ENCODE results near the gene MAGEB2. TPM values are rescaled to one million over a fixed set of nuclear protein-coding genes. Genes with fewer than 3 reads are reported as not detected.

Gene MAGEB2
- polyA plus RNA-seq, 1 donor from 2014 or later: not detected

- H3K79me2 ChIP-seq (replicated peaks; ENCODE audit: insufficient read depth, low read length): no peaks in the 10 kb centered on the region
- TF ChIP-seq EZH2 (IDR thresholded peaks at IDR 0.05; ENCODE audit: borderline replicate concordance, insufficient read depth, low read length, poor library complexity, severe bottlenecking) (no peak), SMC3 (conservative IDR thresholded peaks at IDR 0.05; ENCODE audit: poor library complexity) (no peak), EP300 (conservative IDR thresholded peaks at IDR 0.05; ENCODE audit: poor library complexity, severe bottlenecking) (no peak), RAD21 (conservative IDR thresholded peaks at IDR 0.05) (no peak), REST (IDR thresholded peaks at IDR 0.05; ENCODE audit: borderline replicate concordance) (no peak)
- H3K4me2 ChIP-seq (ENCODE audit: low read length): no peak within 1 kb of the TSS
- H3K36me3 ChIP-seq (ENCODE audit: insufficient read depth, low read length): no peaks in the 10 kb centered on the region
- no peak within 1 kb of the TSS for H3K4me3 ChIP-seq (ENCODE audit: low read length)
- no peak within 1 kb of the TSS for H3K9ac ChIP-seq (ENCODE audit: low read length)
- H3K27me3 ChIP-seq (ENCODE audit: insufficient read depth, low read depth, low read length): no peaks in the 10 kb centered on the region
- no peaks in the 10 kb centered on the region for H4K20me1 ChIP-seq (ENCODE audit: insufficient read depth)
- H3K9me2 ChIP-seq (ENCODE audit: insufficient read depth, low read length): no peaks in the 10 kb centered on the region
- H2AFZ ChIP-seq (ENCODE audit: low read depth, low read length): no peak within 1 kb of the TSS
- H3K9me3 ChIP-seq (ENCODE audit: low read length): no peaks in the 10 kb centered on the region
- no peaks in the 10 kb centered on the region for H3F3A ChIP-seq (ENCODE audit: insufficient read depth, low read length, poor library complexity, severe bottlenecking)
- no peak within 1 kb of the TSS for H3K27ac ChIP-seq (ENCODE audit: low read length)
Measured at GRCh38 chrX:30230395-30230794, 15.0 kb downstream of the MAGEB2 start, which contains the start of gene MAGEB3. Gene MAGEB3 (plus strand): TSS chrX:30230657. CDS start chrX:30235925, 5,268 bp downstream.

GRCh38 chrX:30241724-30242415, 26.5 kb downstream of the MAGEB2 start, which contains the start of gene MAGEB4:
Gene MAGEB4 (plus strand): TSS chrX:30242000. CDS start chrX:30242136, 136 bp downstream.
- H2AFZ ChIP-seq (ENCODE audit: low read depth, low read length): no peak within 1 kb of the TSS
- no peaks in the 10 kb centered on the region for H3K36me3 ChIP-seq (ENCODE audit: insufficient read depth, low read length)
- no peaks in the 10 kb centered on the region for H3K79me2 ChIP-seq (replicated peaks; ENCODE audit: insufficient read depth, low read length)
- H3K27me3 ChIP-seq (ENCODE audit: insufficient read depth, low read depth, low read length): no peaks in the 10 kb centered on the region
- H3K4me2 ChIP-seq (ENCODE audit: low read length): no peak within 1 kb of the TSS
- H3F3A ChIP-seq (ENCODE audit: insufficient read depth, low read length, poor library complexity, severe bottlenecking): no peaks in the 10 kb centered on the region
- no peak within 1 kb of the TSS for H3K9ac ChIP-seq (ENCODE audit: low read length)
- no peak within 1 kb of the TSS for H3K27ac ChIP-seq (ENCODE audit: low read length)
- H3K4me3 ChIP-seq (ENCODE audit: low read length): no peak within 1 kb of the TSS
- no peaks in the 10 kb centered on the region for H4K20me1 ChIP-seq (ENCODE audit: insufficient read depth)
- H3K9me2 ChIP-seq (ENCODE audit: insufficient read depth, low read length): no peaks in the 10 kb centered on the region
- no peak for TF ChIP-seq EP300 (conservative IDR thresholded peaks at IDR 0.05; ENCODE audit: poor library complexity, severe bottlenecking)
- TF ChIP-seq SMC3 (conservative IDR thresholded peaks at IDR 0.05; ENCODE audit: poor library complexity): no peak
- TF ChIP-seq EZH2 (IDR thresholded peaks at IDR 0.05; ENCODE audit: borderline replicate concordance, insufficient read depth, low read length, poor library complexity, severe bottlenecking): no peak
- TF ChIP-seq POLR2AphosphoS5 (IDR thresholded peaks at IDR 0.05): no peak
- TF ChIP-seq TAF1 (IDR thresholded peaks at IDR 0.05; ENCODE audit: low read depth): no peak
- TF ChIP-seq RAD21 (conservative IDR thresholded peaks at IDR 0.05): no peak
- TF ChIP-seq REST (IDR thresholded peaks at IDR 0.05; ENCODE audit: borderline replicate concordance): no peak
- no peak for TF ChIP-seq CTCF (IDR thresholded peaks at IDR 0.05; ENCODE audit: poor library complexity, severe bottlenecking)
- no peak for TF ChIP-seq MXI1 (conservative IDR thresholded peaks at IDR 0.05; ENCODE audit: poor library complexity, severe bottlenecking)
- H3K9me3 ChIP-seq (ENCODE audit: low read length): no peaks in the 10 kb centered on the region
